WERI-Rb-1 (cell line): ENCODE results near the gene SLC45A3.
"Not testable (repeated sequence)": the region's sequence is repeated elsewhere in the genome, so short reads cannot be mapped to it uniquely, and the experiment has no call there.

Experiments
- DNase-seq: peaks from one replicate; pipeline ENCODE4 v3.0.0-alpha.2; 2020
- H3K27ac ChIP-seq: fragments of 250-450 bp; sonication (Bioruptor Pico); 2 replicates; pipeline ENCODE4 v1.5.1; 2020; ENCODE audit warnings: mild to moderate bottlenecking, moderate library complexity
- H3K27me3 ChIP-seq: fragments of 250-450 bp; sonication (Bioruptor Pico); 2 replicates; pipeline ENCODE4 v1.5.1; 2021; ENCODE audit warnings: mild to moderate bottlenecking, low read depth, moderate library complexity; ENCODE audit not compliant: insufficient read depth, severe bottlenecking
- H3K36me3 ChIP-seq: fragments of 250-450 bp; sonication (Bioruptor Pico); 2 replicates; pipeline ENCODE4 v1.5.1; 2020; ENCODE audit warnings: mild to moderate bottlenecking, moderate library complexity
- H3K4me3 ChIP-seq: 2 replicates; pipeline ENCODE4 v1.5.1; 2011; ENCODE audit warnings: low read depth, mild to moderate bottlenecking, control low read depth, low read length
- H3K9me3 ChIP-seq: fragments of 250-450 bp; sonication (Bioruptor Pico); 2 replicates; pipeline ENCODE4 v1.5.1; 2021; ENCODE audit warnings: mild to moderate bottlenecking, moderate library complexity; ENCODE audit not compliant: severe bottlenecking
- CTCF ChIP-seq: IDR thresholded peaks from 2 replicates; pipeline ENCODE4 v1.5.1; 2011; ENCODE audit warnings: low read depth, mild to moderate bottlenecking, control low read depth, inconsistent platforms, low read length

Gene SLC45A3

GRCh38 chr1:205680073-205680851 is at the start of gene SLC45A3:
SLC45A3 (minus strand) TSS chr1:205680509; CDS start chr1:205664656, 15,853 bp downstream.
- DNase-seq: peak; percentile 95
- H3K4me3 ChIP-seq: peak within 1 kb of the TSS; percentile 74
- H3K27ac ChIP-seq: peak within 1 kb of the TSS; percentile 61
- no peaks in the 10 kb centered on the region for H3K36me3 ChIP-seq
- no peaks in the 10 kb centered on the region for H3K27me3 ChIP-seq
- H3K9me3 ChIP-seq: no peaks in the 10 kb centered on the region
- no peak for TF ChIP-seq CTCF

GRCh38 chr1:205726619-205727125 is 46.4 kb upstream of the SLC45A3 start:
- H3K4me3 ChIP-seq: no peak overlapping the region
- no peak for TF ChIP-seq CTCF
- H3K27ac ChIP-seq: no peak overlapping the region
- no peak for DNase-seq
- no peaks in the 10 kb centered on the region for H3K27me3 ChIP-seq
- H3K9me3 ChIP-seq: no peaks in the 10 kb centered on the region
- peaks cover 95% of the 10 kb centered on the region for H3K36me3 ChIP-seq

- no peaks in the 10 kb centered on the region for H3K27me3 ChIP-seq
- H3K9me3 ChIP-seq: no peaks in the 10 kb centered on the region
- TF ChIP-seq CTCF: no peak
- no peak for DNase-seq
- H3K4me3 ChIP-seq: no peak overlapping the region
- H3K27ac ChIP-seq: no peak overlapping the region
- peaks cover 96% of the 10 kb centered on the region for H3K36me3 ChIP-seq
Measured at GRCh38 chr1:205725514-205725913, 45.2 kb upstream of the SLC45A3 start.

DNA sequence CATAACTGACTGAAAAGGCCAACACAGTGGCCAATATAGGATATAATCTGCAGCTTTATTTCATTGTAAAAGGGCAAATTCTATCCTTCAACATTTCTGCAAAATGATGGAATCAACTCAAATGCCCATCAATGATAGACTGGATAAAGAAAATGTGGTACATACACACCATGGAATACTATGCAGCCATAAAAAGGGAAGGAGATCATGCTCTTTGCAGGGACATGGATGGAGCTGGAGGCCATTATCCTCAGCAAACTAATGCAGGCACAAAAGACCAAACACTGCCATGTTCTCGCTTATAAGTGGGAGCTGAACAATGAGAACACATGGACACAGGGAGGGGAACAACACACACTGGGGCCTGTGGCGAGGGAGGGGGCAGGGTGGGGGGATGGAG is 40.4 kb upstream of the SLC45A3 start:
- not testable (repeated sequence) for H3K27me3 ChIP-seq, H3K4me3 ChIP-seq, H3K9me3 ChIP-seq, DNase-seq, H3K27ac ChIP-seq
- peaks cover 100% of the 10 kb centered on the region for H3K36me3 ChIP-seq

DNA sequence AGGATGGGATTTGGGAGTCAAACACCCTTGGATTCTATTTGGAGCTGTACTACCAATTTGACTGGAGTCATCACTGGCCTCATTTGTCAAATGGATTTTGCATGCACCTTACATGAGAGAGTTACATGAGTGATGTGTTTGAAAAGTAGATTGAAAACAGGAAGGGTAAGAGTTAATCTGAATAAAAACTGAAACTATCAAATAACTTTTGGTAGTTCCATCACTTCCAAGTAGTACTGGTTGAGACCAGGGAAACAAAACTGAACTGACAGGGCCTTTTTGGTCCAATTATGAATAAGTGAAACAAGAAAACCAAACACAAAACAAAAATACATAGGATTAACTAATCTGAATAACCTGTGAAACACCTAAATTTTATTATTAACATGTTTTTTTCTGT is 39.5 kb upstream of the SLC45A3 start:
- Histone ChIP-seq H3K9me3 (no peaks in the 10 kb centered on the region), H3K4me3 (no peak overlapping the region), H3K27ac (no peak overlapping the region), H3K36me3 (peaks cover 100% of the 10 kb centered on the region), H3K27me3 (no peaks in the 10 kb centered on the region)
- no peak for DNase-seq
- no peak for TF ChIP-seq CTCF

- no peak for DNase-seq
- no peak overlapping the region for H3K27ac ChIP-seq
- H3K36me3 ChIP-seq: peaks cover 93% of the 10 kb centered on the region
Measured at GRCh38 chr1:205719015-205719414, 38.7 kb upstream of the SLC45A3 start.

More at GRCh38 chr1:205719015-205719414, 38.7 kb upstream of the SLC45A3 start:
- Histone ChIP-seq H3K27me3 (no peaks in the 10 kb centered on the region), H3K4me3 (no peak overlapping the region), H3K9me3 (no peaks in the 10 kb centered on the region)
- no peak for TF ChIP-seq CTCF
